HepG2 (cell line): Measurements from ENCODE around the gene SH2D5. TPM values are rescaled to one million over a fixed set of nuclear protein-coding genes. Genes with fewer than 3 reads are reported as not detected.

Experiments
- ATAC-seq: fragments of 200-7000 bp; cut with Tn5 transposase; 3 replicates; pipeline ENCODE4 v1.9.1; 2020; ENCODE audit warnings: mild to moderate bottlenecking, moderate library complexity
- BruUV-seq: library from RNA; stranded (reverse); fragments of 400-500 nt; replicated peaks from 2 replicates; lab custom pipeline; 2021; lab: Mats Ljungman, UMichigan
- CTCF ChIA-PET: fragments of 300-600 bp; formaldehyde crosslinking; extraction: SDS; loops from one replicate; lab custom pipeline; 2021; ENCODE audit warnings: low total read pairs, inconsistent platforms, low intra/inter-chr PET ratio; lab: Yijun Ruan, JAX
- POLR2A ChIA-PET: fragments of 350-600 bp; sonication (Branson Sonifier 250); formaldehyde crosslinking; loops from one replicate; lab custom pipeline; 2020; ENCODE audit warnings: antibody characterized with exemption, inconsistent platforms; lab: Yijun Ruan, JAX
- DNase-seq: peaks from one replicate; pipeline ENCODE4 v3.0.0-alpha.2; 2015; ENCODE audit warnings: low spot score
- FAIRE-seq: peaks from 3 replicates; lab custom pipeline; 2011; peaks lifted over from hg19 to GRCh38; lab: Jason Lieb, UNC
- H2AFZ ChIP-seq: one replicate; pipeline ENCODE4 v1.6.1; 2011; ENCODE audit warnings: low read length, inconsistent platforms
- H3K27ac ChIP-seq: fragments of 300-600 bp; 3 replicates; pipeline ENCODE4 v1.8.0; 2011; ENCODE audit warnings: mixed run types, mild to moderate bottlenecking, mixed read lengths, low read length, inconsistent platforms; ENCODE audit not compliant: insufficient read depth; ENCODE audit errors: extremely low read length
- H3K27me3 ChIP-seq, 2 experiments: fragments of 200-600 bp in 1 of 2; 2 replicates in 1 of 2; 3 replicates in 1 of 2; pipeline versions ENCODE4 v1.6.0 to v1.8.0; 2011; ENCODE audit warnings: low read length in 2 of 2, mild to moderate bottlenecking in 2 of 2, moderate library complexity in 2 of 2, inconsistent platforms in 1 of 2; ENCODE audit not compliant: insufficient read depth in 2 of 2, control insufficient read depth in 1 of 2
- H3K36me3 ChIP-seq, 2 experiments: fragments of 200-600 bp in 1 of 2; replicated peaks in 1 of 2; 2 replicates in 1 of 2; 3 replicates in 1 of 2; pipeline versions ENCODE4 v1.5.1 to v1.8.0; 2011; ENCODE audit warnings: low read length in 2 of 2, inconsistent platforms in 1 of 2; ENCODE audit not compliant: insufficient read depth in 2 of 2, control insufficient read depth in 1 of 2
- H3K4me1 ChIP-seq: 2 replicates; pipeline ENCODE4 v1.5.1; 2012; ENCODE audit warnings: low read length, inconsistent platforms; ENCODE audit not compliant: insufficient read depth
- H3K4me2 ChIP-seq: 2 replicates; pipeline ENCODE4 v1.6.0; 2011; ENCODE audit warnings: low read depth, low read length, inconsistent platforms
- H3K4me3 ChIP-seq, 3 experiments: fragments of 200-600 bp in 1 of 3; sonication (generic), shearing (Covaris generic) in 1 of 3; replicated peaks in 1 of 3; 2 replicates each; pipeline ENCODE4 v1.5.1; 2011 to 2016; ENCODE audit warnings: low read length in 3 of 3, inconsistent platforms in 2 of 3, low read depth in 2 of 3, mild to moderate bottlenecking in 2 of 3, control low read depth in 1 of 3, mixed read lengths in 1 of 3; ENCODE audit not compliant: insufficient read depth in 1 of 3
- H3K79me2 ChIP-seq: one replicate; pipeline ENCODE4 v1.6.1; 2011; ENCODE audit warnings: low read length, inconsistent platforms; ENCODE audit not compliant: insufficient read depth
- H3K9ac ChIP-seq: 2 replicates; pipeline ENCODE4 v1.6.0; 2011; ENCODE audit warnings: mild to moderate bottlenecking, low read depth, low read length, inconsistent platforms; ENCODE audit not compliant: insufficient read depth
- H3K9me3 ChIP-seq: 2 replicates; pipeline ENCODE4 v1.5.1; 2012; ENCODE audit warnings: mild to moderate bottlenecking, low read length
- H4K20me1 ChIP-seq: 2 replicates; pipeline ENCODE4 v1.6.0; 2011; ENCODE audit warnings: inconsistent platforms, mild to moderate bottlenecking, low read length, moderate library complexity; ENCODE audit not compliant: insufficient read depth
- EHMT2 ChIP-seq: fragments of 200-600 bp; sonication (generic); IDR thresholded peaks from 2 replicates; pipeline ENCODE4 v1.7.0; 2017; ENCODE audit warnings: antibody characterized with exemption, low read depth, low read length, borderline replicate concordance
- PHF5A ChIP-seq: IDR thresholded peaks from one replicate; pipeline ENCODE4 v1.6.1; 2018; ENCODE audit warnings: low read depth, missing genetic modification reagents; ENCODE audit not compliant: unreplicated experiment
- PLRG1 ChIP-seq: fragments of 450-650 bp; conservative IDR thresholded peaks from 2 replicates; pipeline ENCODE4 v1.6.1; 2016
- TFDP2 ChIP-seq: sonication (generic); formaldehyde crosslinking; IDR thresholded peaks from 2 replicates; pipeline ENCODE4 v1.4.0; 2020; ENCODE audit warnings: missing genetic modification reagents
- ZKSCAN5 ChIP-seq: sonication (generic); formaldehyde crosslinking; IDR thresholded peaks from 2 replicates; pipeline ENCODE4 v1.5.1; 2020; ENCODE audit warnings: mild to moderate bottlenecking, missing genetic modification reagents
- ZNF614 ChIP-seq: IDR thresholded peaks from 2 replicates; pipeline ENCODE4 v1.6.1; 2018; ENCODE audit warnings: missing biosample characterization, missing genetic modification reagents, inconsistent platforms, borderline replicate concordance
- WGBS: methylation state at CpG from one replicate; pipeline ENCODE4 v1.1.6; 2017; ENCODE audit warnings: low lambda C conversion rate; 5-methylcytosine and 5-hydroxymethylcytosine counted together
- in situ Hi-C: cut with HindIII; loops from 2 replicates; pipeline ENCODE4 v1.10.0; 2017; ENCODE audit warnings: low pct_unique_long_range_greater_than_20kb; ENCODE audit not compliant: extremely low pct_ligation_motif_present
- intact Hi-C: fragments of 100-400 bp; cut with micrococcal nuclease; formaldehyde crosslinking; loops from one replicate; pipeline ENCODE4 v1.10.0; 2022; ENCODE audit not compliant: unreplicated experiment
- polyA plus RNA-seq, 8 experiments: library from polyadenylated mRNA; depleted of rRNA in 3 of 8; stranded (reverse) in 7 of 8; unstranded in 1 of 8; fragments of >200 nt; fragmentation: Illumina TruSeq in 4 of 8; extraction: Trizol in 4 of 8; gene quantifications; 2 replicates each; pipeline versions ENCODE4 v1.2.1 to v1.2.3, GENCODE V29; 2011 to 2016; ENCODE audit warnings: low read depth in 4 of 8, missing spikeins in 1 of 8, mixed read lengths in 1 of 8; ENCODE audit not compliant: insufficient read depth in 1 of 8
- total RNA-seq, 5 experiments: library from RNA; depleted of rRNA; stranded (reverse); fragments of >200 nt; fragmentation: Illumina TruSeq; extraction: Trizol; gene quantifications; 2 replicates each; pipeline ENCODE4 v1.2.3, GENCODE V29; 2016; ENCODE audit warnings: low read depth in 1 of 5
- TF ChIP-seq, protein P1 (sequence below): IDR thresholded peaks from 2 replicates; pipeline ENCODE4 v1.6.1; 2016; ENCODE audit warnings: low read depth, borderline replicate concordance

The SH2D5 gene
- total and polyA plus RNA-seq, 2 of the 13 experiments (the other 11 are each of a cell fraction or from before 2014, with no cell fraction given): 1.2 to 3.4 TPM

DNA sequence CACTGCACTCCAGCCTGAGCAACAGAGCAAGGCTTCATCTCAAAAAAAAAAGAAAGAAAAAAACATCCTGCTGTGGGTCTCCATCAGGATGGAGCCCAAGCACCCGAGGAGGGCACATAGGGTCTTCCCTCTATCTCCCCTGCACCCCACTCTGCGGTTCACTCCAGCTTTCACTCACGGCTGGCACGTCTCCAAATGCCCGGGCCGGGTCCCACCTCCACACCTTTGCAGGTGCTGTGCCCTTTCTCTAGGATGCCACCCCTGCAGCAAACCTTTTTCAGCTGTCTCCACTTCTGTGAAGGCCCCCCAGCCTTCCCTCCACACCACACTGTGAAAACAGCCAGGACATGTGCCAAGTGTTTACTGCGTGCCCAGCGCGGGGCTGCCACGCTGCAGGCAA is 48.9 kb downstream of the SH2D5 start:
- BruUV-seq: no TSS peak
- intact Hi-C loops (no loop called here), in situ Hi-C loops (no loop called here)
- CTCF ChIA-PET: no interaction called here
- ATAC-seq (no peak), FAIRE-seq (no peak), DNase-seq (no peak)
- no peak overlapping the region for H3K27ac ChIP-seq
- H3K79me2 ChIP-seq: no peaks in the 10 kb centered on the region
- no peaks in the 10 kb centered on the region for H3K36me3 ChIP-seq
- H3K9ac ChIP-seq: no peak overlapping the region
- H3K27me3 ChIP-seq: peaks cover 2 to 57% of the 10 kb centered on the region in 2 experiments; a peak in 4 of 5 replicates
- POLR2A ChIA-PET: no interaction called here
- H4K20me1 ChIP-seq: no peaks in the 10 kb centered on the region
- peaks cover 39% of the 10 kb centered on the region for H3K4me1 ChIP-seq
- 48% methylated on average over 10 of the region's 10 CpGs for WGBS
- H3K4me2 ChIP-seq: no peak overlapping the region
- H3K9me3 ChIP-seq: no peaks in the 10 kb centered on the region
- TF ChIP-seq ZKSCAN5 (CRISPR knock-in tag): no peak
- no peak for TF ChIP-seq TFDP2 (CRISPR knock-in tag)
- no peak for TF ChIP-seq PHF5A (CRISPR knock-in tag)
- TF ChIP-seq EHMT2: no peak
- no peak for TF ChIP-seq ZNF614 (CRISPR knock-in tag)
- TF ChIP-seq, protein P1, sequence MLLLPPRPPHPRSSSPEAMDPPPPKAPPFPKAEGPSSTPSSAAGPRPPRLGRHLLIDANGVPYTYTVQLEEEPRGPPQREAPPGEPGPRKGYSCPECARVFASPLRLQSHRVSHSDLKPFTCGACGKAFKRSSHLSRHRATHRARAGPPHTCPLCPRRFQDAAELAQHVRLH (CRISPR knock-in tag): no peak
- TF ChIP-seq PLRG1: no peak
- H2AFZ ChIP-seq: no peak overlapping the region
- H3K4me3 ChIP-seq: no peak overlapping the region
